Vagina (tissue), 2 donors: Measurements from ENCODE around the gene SPACA7. TPM values are rescaled to one million over a fixed set of nuclear protein-coding genes. Genes with fewer than 3 reads are reported as not detected.

Source experiments
- DNase-seq, 2 donors: peaks; one replicate each; pipeline ENCODE4 v3.0.0-alpha.2; 2017; ENCODE audit errors: extremely low spot score in 2 of 2
- H3K27ac ChIP-seq: fragments of 200-600 bp; sonication (generic); one replicate; pipeline ENCODE4 v1.5.1; 2019
- H3K27me3 ChIP-seq: fragments of 200-600 bp; sonication (generic); one replicate; pipeline ENCODE4 v1.5.1; 2019
- H3K36me3 ChIP-seq, 2 donors: fragments of 200-600 bp; sonication (generic); one replicate each; pipeline ENCODE4 v1.5.1; 2017 to 2019
- H3K4me1 ChIP-seq: fragments of 200-600 bp; sonication (generic); one replicate; pipeline ENCODE4 v1.5.1; 2019
- H3K4me3 ChIP-seq, 2 donors: fragments of 200-600 bp; sonication (generic); 1 replicate in 1 of 2; 2 replicates in 1 of 2; pipeline ENCODE4 v1.5.1; 2016 to 2019
- H3K9me3 ChIP-seq: fragments of 200-600 bp; sonication (generic); one replicate; pipeline ENCODE4 v1.5.1; 2019
- CTCF ChIP-seq, 3 experiments: fragments of 450-650 bp in 2 of 3; fragments of 200-600 bp in 1 of 3; sonication (generic) in 1 of 3; IDR thresholded peaks; one replicate each; pipeline ENCODE4 v1.5.1; 2017 to 2019; ENCODE audit warnings: antibody characterized with exemption in 3 of 3, mild to moderate bottlenecking in 2 of 3, moderate library complexity in 2 of 3
- POLR2A ChIP-seq, 2 donors: fragments of 450-650 bp; IDR thresholded peaks; one replicate each; pipeline ENCODE4 v1.6.1; 2017; ENCODE audit warnings: antibody characterized with exemption in 2 of 2, mild to moderate bottlenecking in 2 of 2, moderate library complexity in 2 of 2
- POLR2AphosphoS5 ChIP-seq, 2 donors: sonication (generic); formaldehyde crosslinking; IDR thresholded peaks; one replicate each; pipeline ENCODE4 v1.9.0; 2017; ENCODE audit warnings: antibody characterized with exemption in 2 of 2, mild to moderate bottlenecking in 2 of 2, low read depth in 1 of 2; ENCODE audit not compliant: insufficient read depth in 1 of 2
- intact Hi-C: fragments of 100-400 bp; cut with DNase I; formaldehyde crosslinking; loops from one replicate; pipeline ENCODE4 v1.15.1; 2023
- total RNA-seq: library from RNA; depleted of rRNA; stranded (reverse); fragments of >200 nt; gene quantifications from one replicate; pipeline ENCODE4 v1.2.3, GENCODE V29; 2016

Gene SPACA7
- total RNA-seq, 1 donor from 2014 or later: not detected

- Histone ChIP-seq H3K4me1 (no peaks in the 10 kb centered on the region), H3K36me3 (no peaks in the 10 kb centered on the region), H3K4me3 (no peak overlapping the region), H3K27me3 (no peaks in the 10 kb centered on the region), H3K27ac (no peak overlapping the region), H3K9me3 (no peaks in the 10 kb centered on the region)
- peak in 1 of 2 donors; percentile 55 for DNase-seq
- TF ChIP-seq POLR2A (IDR thresholded peaks at IDR 0.05): no peak
- no peak for TF ChIP-seq POLR2AphosphoS5 (IDR thresholded peaks at IDR 0.05; ENCODE audit: insufficient read depth in 1 of 2, low read depth in 1 of 2)
- TF ChIP-seq CTCF (IDR thresholded peaks at IDR 0.05): no peak
- intact Hi-C loops: no loop called here
Observed at GRCh38 chr13:112449545-112449930, 73.4 kb downstream of the SPACA7 start.

DNA sequence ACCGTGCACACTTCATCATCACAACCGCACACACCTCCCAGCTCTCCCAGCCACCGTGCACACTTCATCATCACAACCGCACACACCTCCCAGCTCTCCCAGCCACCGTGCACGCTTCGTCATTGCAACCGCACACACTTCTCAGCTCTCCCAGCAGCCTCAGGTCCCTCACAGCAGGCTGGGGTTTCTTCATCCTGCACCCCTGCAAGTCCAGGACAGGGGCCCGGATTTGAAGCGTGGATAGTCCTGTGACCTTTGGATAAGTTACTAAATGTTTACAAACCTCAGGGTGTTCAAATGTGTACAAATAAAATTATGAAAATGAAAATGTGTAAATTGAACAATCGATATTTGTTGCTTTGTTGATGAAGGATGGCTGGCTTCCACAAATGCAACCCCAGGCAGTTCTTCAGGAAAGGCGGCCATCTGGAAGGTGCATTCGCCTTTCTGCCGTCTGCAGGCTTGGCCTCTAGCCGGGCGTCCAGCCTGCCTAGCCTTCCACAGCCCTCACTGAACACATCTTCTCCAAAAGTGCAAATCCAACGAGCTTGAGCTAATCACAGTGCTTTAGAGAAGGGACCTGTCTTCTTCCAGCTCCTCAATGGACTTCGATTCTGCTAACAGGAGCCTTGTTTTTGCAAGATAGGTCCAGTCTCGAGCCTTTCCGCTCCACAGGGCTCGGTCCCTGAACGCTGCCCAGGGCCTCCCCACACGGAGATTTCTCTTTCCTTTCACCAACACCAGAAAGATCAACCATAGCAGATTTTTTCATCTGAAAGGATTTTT is 74.2 kb downstream of the SPACA7 start:
- intact Hi-C loops: no loop called here
- Histone ChIP-seq H3K36me3 (no peaks in the 10 kb centered on the region), H3K4me1 (no peaks in the 10 kb centered on the region), H3K4me3 (no peak overlapping the region), H3K27me3 (no peaks in the 10 kb centered on the region), H3K9me3 (no peaks in the 10 kb centered on the region), H3K27ac (no peak overlapping the region)
- TF ChIP-seq POLR2A (IDR thresholded peaks at IDR 0.05) (no peak), CTCF (IDR thresholded peaks at IDR 0.05) (no peak), POLR2AphosphoS5 (IDR thresholded peaks at IDR 0.05; ENCODE audit: insufficient read depth in 1 of 2, low read depth in 1 of 2) (no peak)
- no peak for DNase-seq

DNA sequence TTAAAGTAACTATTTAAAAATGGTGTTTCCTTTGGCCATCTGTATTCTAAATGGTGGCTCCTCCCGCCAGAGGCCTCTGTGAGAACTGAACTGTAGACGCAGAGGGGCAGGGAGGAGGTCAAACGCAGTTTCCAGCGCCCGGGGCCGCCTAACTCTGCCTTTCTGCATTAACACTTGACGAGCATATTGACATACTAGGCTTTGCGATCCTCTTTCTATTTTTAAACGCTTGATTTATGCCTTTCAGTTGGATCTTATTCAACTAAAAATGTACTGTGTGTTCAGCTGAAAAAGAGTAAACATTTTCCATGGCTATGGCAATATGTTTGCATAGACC is 74.7 kb downstream of the SPACA7 start:
- Histone ChIP-seq H3K4me1 (no peaks in the 10 kb centered on the region), H3K27me3 (no peaks in the 10 kb centered on the region), H3K36me3 (no peaks in the 10 kb centered on the region), H3K4me3 (no peak overlapping the region), H3K9me3 (no peaks in the 10 kb centered on the region), H3K27ac (no peak overlapping the region)
- DNase-seq: no peak
- intact Hi-C loops: no loop called here
- no peak for TF ChIP-seq POLR2A (IDR thresholded peaks at IDR 0.05)
- no peak for TF ChIP-seq POLR2AphosphoS5 (IDR thresholded peaks at IDR 0.05; ENCODE audit: insufficient read depth in 1 of 2, low read depth in 1 of 2)
- TF ChIP-seq CTCF (IDR thresholded peaks at IDR 0.05): no peak

DNA sequence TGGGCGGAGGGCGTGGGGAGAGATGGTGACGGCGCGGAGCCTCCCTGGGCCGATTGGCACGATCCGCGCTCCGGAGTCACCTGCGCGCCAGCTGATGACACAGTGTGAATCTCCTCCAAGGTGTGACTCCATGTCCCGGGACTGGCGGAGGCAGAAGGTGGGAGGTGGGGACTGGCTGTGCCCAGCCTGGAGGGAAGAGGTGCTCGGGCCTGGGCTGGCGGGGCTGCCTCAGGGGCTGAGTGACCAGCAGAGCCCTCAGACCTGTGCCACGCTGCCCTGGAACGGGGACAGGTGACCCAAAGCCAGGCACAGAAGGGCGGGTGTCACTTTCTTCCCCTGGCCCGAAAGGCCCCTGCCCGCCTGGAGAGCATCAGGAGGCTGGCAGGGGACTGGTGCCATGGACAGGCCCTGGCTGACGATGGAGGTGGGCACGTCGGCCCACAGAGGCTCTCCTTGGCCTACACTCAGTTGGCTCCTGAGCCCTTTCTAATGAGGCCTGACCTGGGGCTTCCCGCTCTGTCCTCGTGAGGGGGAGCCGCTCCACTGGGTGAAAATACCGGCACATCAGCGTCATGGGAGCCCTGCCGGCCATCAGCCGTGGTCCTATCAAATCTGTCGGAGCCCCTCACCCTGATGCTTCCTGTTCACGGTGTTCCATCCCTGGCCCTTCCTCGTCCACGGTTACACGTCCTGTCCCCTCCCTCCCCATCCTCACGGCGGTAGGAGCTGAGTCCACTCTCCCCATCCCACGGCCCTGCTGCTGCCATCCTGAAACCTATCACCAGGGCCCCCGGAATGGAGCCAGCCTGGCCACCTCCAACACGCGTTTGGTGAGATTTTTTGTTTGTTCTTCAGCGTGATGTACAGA is 75.6 kb downstream of the SPACA7 start:
- Histone ChIP-seq H3K27ac (no peak overlapping the region), H3K4me1 (no peaks in the 10 kb centered on the region), H3K27me3 (no peaks in the 10 kb centered on the region), H3K4me3 (no peak overlapping the region), H3K9me3 (no peaks in the 10 kb centered on the region), H3K36me3 (no peaks in the 10 kb centered on the region)
- intact Hi-C loops: no loop called here
- TF ChIP-seq POLR2AphosphoS5 (IDR thresholded peaks at IDR 0.05; ENCODE audit: insufficient read depth in 1 of 2, low read depth in 1 of 2) (no peak), POLR2A (IDR thresholded peaks at IDR 0.05) (no peak), CTCF (IDR thresholded peaks at IDR 0.05) (no peak)
- peak; percentile 75 to 82 for DNase-seq
